ENCODE measurements around the gene ZDHHC9. TPM values are rescaled to one million over a fixed set of nuclear protein-coding genes. Genes with fewer than 3 reads are reported as not detected.

Gene ZDHHC9
- total and polyA plus RNA-seq, 8 donors: 34.3 to 89.2 (median 38.4) TPM

DNA sequence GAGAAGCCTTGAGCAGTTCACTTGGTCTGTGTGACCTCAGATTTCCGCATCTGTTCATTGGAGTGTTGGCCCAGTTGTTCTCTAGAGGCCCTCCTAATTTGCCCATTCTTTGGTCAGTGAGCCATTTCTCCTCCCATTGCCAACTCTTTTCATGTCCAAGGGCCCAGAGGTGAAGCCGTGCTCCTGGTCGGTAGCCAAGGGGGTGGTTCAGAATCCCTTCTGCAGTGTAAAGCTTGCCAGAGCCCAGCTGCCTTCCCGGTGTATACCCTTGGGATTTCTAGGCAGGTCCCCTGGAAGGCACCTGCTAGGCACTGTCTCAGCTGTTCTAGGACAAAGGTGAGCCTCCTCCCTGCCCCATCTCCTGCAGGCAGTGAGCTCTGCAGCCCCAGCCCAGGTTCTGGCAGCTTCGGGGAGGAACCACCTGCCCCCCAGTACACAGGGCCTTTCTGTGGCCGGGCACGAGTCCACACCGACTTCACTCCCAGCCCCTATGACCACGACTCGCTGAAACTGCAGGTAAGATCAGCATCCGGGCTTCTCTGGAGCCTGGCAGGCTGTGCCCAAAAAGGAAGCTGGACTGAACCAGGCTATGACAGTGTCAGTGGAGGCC lies 51.6 kb downstream of the ZDHHC9 start:
- H3K27ac ChIP-seq: no peak overlapping the region
- TF ChIP-seq, protein P1, sequence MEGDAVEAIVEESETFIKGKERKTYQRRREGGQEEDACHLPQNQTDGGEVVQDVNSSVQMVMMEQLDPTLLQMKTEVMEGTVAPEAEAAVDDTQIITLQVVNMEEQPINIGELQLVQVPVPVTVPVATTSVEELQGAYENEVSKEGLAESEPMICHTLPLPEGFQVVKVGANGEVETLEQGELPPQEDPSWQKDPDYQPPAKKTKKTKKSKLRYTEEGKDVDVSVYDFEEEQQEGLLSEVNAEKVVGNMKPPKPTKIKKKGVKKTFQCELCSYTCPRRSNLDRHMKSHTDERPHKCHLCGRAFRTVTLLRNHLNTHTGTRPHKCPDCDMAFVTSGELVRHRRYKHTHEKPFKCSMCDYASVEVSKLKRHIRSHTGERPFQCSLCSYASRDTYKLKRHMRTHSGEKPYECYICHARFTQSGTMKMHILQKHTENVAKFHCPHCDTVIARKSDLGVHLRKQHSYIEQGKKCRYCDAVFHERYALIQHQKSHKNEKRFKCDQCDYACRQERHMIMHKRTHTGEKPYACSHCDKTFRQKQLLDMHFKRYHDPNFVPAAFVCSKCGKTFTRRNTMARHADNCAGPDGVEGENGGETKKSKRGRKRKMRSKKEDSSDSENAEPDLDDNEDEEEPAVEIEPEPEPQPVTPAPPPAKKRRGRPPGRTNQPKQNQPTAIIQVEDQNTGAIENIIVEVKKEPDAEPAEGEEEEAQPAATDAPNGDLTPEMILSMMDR (IDR thresholded peaks at IDR 0.05): no peak
- peaks cover 0 to 78% of the 10 kb centered on the region in 2 donors for H3K36me3 ChIP-seq
- no peaks in the 10 kb centered on the region for H3K27me3 ChIP-seq
- H3K9me3 ChIP-seq: no peaks in the 10 kb centered on the region
- H3K4me1 ChIP-seq: no peaks in the 10 kb centered on the region
- no peak overlapping the region for H3K4me3 ChIP-seq
- intact Hi-C loops (cut with DNase I): no loop called here
- DNase-seq (no peak), ATAC-seq (no peak)

DNA sequence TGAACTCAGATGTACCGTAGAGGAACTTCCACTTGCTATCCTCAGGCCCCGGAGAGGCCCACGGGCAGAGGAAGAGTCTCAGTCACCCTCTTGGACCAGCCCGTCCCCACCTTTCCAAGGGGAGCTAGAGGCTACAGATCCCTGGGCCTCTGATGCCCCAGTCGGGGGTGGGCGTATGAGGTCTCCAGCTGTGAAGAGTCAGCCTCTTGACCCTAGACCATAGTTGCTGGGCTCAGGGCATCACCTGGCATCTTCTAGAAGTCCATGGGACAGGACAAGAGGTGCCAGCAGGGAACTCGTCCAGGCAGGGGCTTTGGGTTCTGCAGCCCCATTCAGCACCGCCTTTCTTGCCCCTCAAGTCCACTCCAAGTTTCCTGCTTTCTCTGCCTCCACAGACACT lies 52.4 kb downstream of the ZDHHC9 start:
- no peaks in the 10 kb centered on the region for H3K4me1 ChIP-seq
- TF ChIP-seq, protein P1 (IDR thresholded peaks at IDR 0.05): no peak
- H3K9me3 ChIP-seq: no peaks in the 10 kb centered on the region
- no peak overlapping the region for H3K27ac ChIP-seq
- intact Hi-C loops (cut with DNase I): no loop called here
- H3K4me3 ChIP-seq: no peak overlapping the region
- H3K36me3 ChIP-seq: peaks cover 0 to 76% of the 10 kb centered on the region in 2 donors
- ATAC-seq (no peak), DNase-seq (no peak)
- H3K27me3 ChIP-seq: no peaks in the 10 kb centered on the region

DNA sequence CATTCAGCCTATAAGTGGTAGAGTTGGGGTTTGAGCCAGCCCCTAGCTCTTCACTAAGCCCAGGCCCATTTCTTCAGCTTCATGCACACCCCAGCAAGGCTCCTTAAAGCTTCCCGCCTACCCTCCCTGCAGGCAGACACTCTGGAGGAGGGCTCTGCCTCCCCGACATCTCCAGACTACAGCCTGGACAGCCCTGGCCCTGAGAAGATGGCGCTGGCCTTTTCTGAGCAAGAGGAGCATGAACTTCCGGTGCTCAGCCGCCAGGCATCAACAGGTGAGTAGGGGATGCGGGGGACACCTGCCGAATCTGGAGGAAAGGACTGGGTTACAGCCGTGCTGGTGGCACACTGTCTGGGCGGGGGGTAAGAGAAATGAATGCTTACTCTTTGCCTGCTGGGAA lies 52.9 kb downstream of the ZDHHC9 start:
- Histone ChIP-seq H3K4me1 (no peaks in the 10 kb centered on the region), H3K27ac (no peak overlapping the region), H3K4me3 (no peak overlapping the region), H3K27me3 (no peaks in the 10 kb centered on the region), H3K36me3 (peaks cover 0 to 73% of the 10 kb centered on the region in 2 donors), H3K9me3 (no peaks in the 10 kb centered on the region)
- intact Hi-C loops (cut with DNase I): no loop called here
- no peak for ATAC-seq
- TF ChIP-seq, protein P1 (IDR thresholded peaks at IDR 0.05): no peak
- DNase-seq: no peak

DNA sequence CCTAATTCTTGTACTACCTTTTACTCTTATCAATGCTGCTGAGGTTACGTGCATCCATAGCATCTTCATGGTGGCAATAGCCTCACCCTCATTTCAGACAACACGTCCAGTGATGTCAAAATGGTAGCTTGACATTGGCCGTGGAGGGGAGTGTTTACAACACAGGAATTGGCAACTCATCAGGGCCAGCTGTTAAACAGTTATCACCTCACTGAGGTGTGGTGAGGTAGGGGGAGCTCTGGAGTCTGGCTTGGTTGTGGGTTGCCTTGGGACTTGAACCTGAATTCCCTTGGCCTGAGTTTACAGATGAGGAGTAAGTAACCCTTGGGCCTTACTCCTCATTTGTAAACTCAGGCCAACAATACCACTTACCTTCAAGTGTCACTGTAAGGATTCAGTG lies 53.5 kb downstream of the ZDHHC9 start:
- Histone ChIP-seq H3K4me1 (peaks cover 0 to 2% of the 10 kb centered on the region in 2 donors), H3K27me3 (no peaks in the 10 kb centered on the region), H3K9me3 (no peaks in the 10 kb centered on the region), H3K4me3 (no peak overlapping the region), H3K36me3 (peaks cover 0 to 68% of the 10 kb centered on the region in 2 donors), H3K27ac (no peak overlapping the region)
- TF ChIP-seq, protein P1 (IDR thresholded peaks at IDR 0.05): no peak
- intact Hi-C loops (cut with DNase I): no loop called here
- ATAC-seq (no peak), DNase-seq (no peak)

DNA sequence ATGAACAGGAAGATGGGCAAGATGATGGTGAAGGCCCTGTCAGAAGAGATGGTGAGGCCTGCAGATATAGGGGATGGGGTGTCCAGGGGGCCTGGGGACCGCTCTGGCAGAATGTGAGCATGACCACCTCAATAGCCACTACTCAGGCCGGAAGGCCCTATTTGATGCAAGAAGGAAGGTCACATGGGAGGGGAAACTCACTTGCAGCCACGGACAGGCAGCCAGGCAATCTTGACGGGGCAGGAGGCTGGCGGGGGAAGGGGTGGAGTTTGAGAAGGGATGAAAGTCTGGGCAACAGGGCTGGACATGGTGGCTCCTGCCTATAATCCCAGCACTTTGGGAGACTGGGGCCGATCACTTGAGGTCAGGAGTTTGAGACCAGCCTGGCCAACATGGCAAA lies 55.2 kb downstream of the ZDHHC9 start:
- Histone ChIP-seq H3K27me3 (no peaks in the 10 kb centered on the region), H3K4me3 (no peak overlapping the region), H3K9me3 (no peaks in the 10 kb centered on the region), H3K27ac (no peak overlapping the region), H3K4me1 (peaks cover 0 to 4% of the 10 kb centered on the region in 2 donors), H3K36me3 (peaks cover 0 to 53% of the 10 kb centered on the region in 2 donors)
- TF ChIP-seq, protein P1 (IDR thresholded peaks at IDR 0.05): no peak
- intact Hi-C loops (cut with DNase I): no loop called here
- ATAC-seq (no peak), DNase-seq (no peak)

Measured in left lung (tissue), 10 donors.